Smooth muscle cell (in vitro differentiated cells): ENCODE measurements around the gene TRIM38. TPM values are rescaled to one million over a fixed set of nuclear protein-coding genes. Genes with fewer than 3 reads are reported as not detected.
A peak's percentile ranks its signal among the peaks of the same experiment; 100 is the strongest.

Source experiments
- DNase-seq: peaks from one replicate; lab custom pipeline; 2025; ENCODE audit not compliant: unreplicated experiment; lab: John Stamatoyannopoulos, UW
- H2AFZ ChIP-seq: fragments of 200-600 bp; sonication (generic); 2 replicates; pipeline ENCODE4 v1.6.0; 2016; ENCODE audit warnings: antibody characterized with exemption, low read depth, mild to moderate bottlenecking
- H3F3A ChIP-seq: fragments of 200-600 bp; sonication (generic); 2 replicates; pipeline ENCODE4 v1.6.0; 2017; ENCODE audit warnings: antibody characterized with exemption, low read depth
- H3K27ac ChIP-seq: fragments of 200-600 bp; sonication (generic); 2 replicates; pipeline ENCODE4 v1.5.1; 2016; ENCODE audit warnings: low read depth, mild to moderate bottlenecking
- H3K27me3 ChIP-seq: fragments of 200-600 bp; sonication (generic); 2 replicates; pipeline ENCODE4 v1.6.1; 2016; ENCODE audit warnings: low read depth, mild to moderate bottlenecking
- H3K36me3 ChIP-seq: fragments of 200-600 bp; sonication (generic); 2 replicates; pipeline ENCODE4 v1.5.1; 2016; ENCODE audit warnings: low read depth
- H3K4me1 ChIP-seq: fragments of 200-600 bp; sonication (generic); 2 replicates; pipeline ENCODE4 v1.5.1; 2016; ENCODE audit warnings: low read depth
- H3K4me2 ChIP-seq: fragments of 200-600 bp; sonication (generic); 2 replicates; pipeline ENCODE4 v1.6.0; 2016; ENCODE audit warnings: mild to moderate bottlenecking
- H3K4me3 ChIP-seq: fragments of 200-600 bp; sonication (generic); 2 replicates; pipeline ENCODE4 v1.5.1; 2016; ENCODE audit warnings: mild to moderate bottlenecking
- H3K79me2 ChIP-seq: fragments of 200-600 bp; sonication (generic); 2 replicates; pipeline ENCODE4 v1.6.0; 2016; ENCODE audit warnings: low read depth, mild to moderate bottlenecking
- H3K9ac ChIP-seq: fragments of 200-600 bp; sonication (generic); 2 replicates; pipeline ENCODE4 v1.6.0; 2016; ENCODE audit warnings: low read depth
- H3K9me3 ChIP-seq: fragments of 200-600 bp; sonication (generic); replicated peaks from 2 replicates; pipeline ENCODE4 v1.5.1; 2016; ENCODE audit warnings: low read depth
- H4K20me1 ChIP-seq: fragments of 200-600 bp; sonication (generic); 2 replicates; pipeline ENCODE4 v1.6.0; 2016; ENCODE audit warnings: low read depth
- CTCF ChIP-seq: fragments of 200-600 bp; sonication (generic); IDR thresholded peaks from 2 replicates; pipeline ENCODE4 v1.5.1; 2017; ENCODE audit warnings: borderline replicate concordance, mild to moderate bottlenecking, antibody characterized with exemption; ENCODE audit not compliant: insufficient read depth, poor library complexity, severe bottlenecking
- WGBS: methylation state at CpG from one replicate; pipeline ENCODE4 v1.1.7; 2016; ENCODE audit warnings: low lambda C conversion rate; 5-methylcytosine and 5-hydroxymethylcytosine counted together
- polyA plus RNA-seq: library from polyadenylated mRNA; unstranded; fragments of >200 nt; fragmentation: Nextera tagmentation; extraction: Ambion mirVana; gene quantifications from 2 replicates; pipeline ENCODE4 v1.2.1, GENCODE V29; 2016
- total RNA-seq: library from RNA; depleted of rRNA; stranded (reverse); fragments of >200 nt; gene quantifications from 2 replicates; pipeline ENCODE4 v1.2.3, GENCODE V29; 2014

Gene TRIM38
- total and polyA plus RNA-seq, 2 experiments from 2014 or later, result 6.1 to 9.1 TPM

GRCh38 chr6:25973923-25974555 lies 11.4 kb downstream of the TRIM38 start:
- Histone ChIP-seq H3K36me3 (peaks cover 10% of the 10 kb centered on the region), H4K20me1 (peaks cover 4% of the 10 kb centered on the region), H3K4me1 (no peaks in the 10 kb centered on the region), H3K4me3 (no peak overlapping the region), H3K27me3 (no peaks in the 10 kb centered on the region), H3K9ac (no peak overlapping the region), H2AFZ (no peak overlapping the region), H3F3A (peaks cover 23% of the 10 kb centered on the region), H3K27ac (no peak overlapping the region), H3K4me2 (no peak overlapping the region), H3K9me3 (no peaks in the 10 kb centered on the region), H3K79me2 (no peaks in the 10 kb centered on the region)
- WGBS, result 95% methylated on average over 2 of the region's 2 CpGs
- no peak for DNase-seq
- TF ChIP-seq CTCF, result no peak

- H3F3A ChIP-seq, result peaks cover 6% of the 10 kb centered on the region
- H2AFZ ChIP-seq, result no peak overlapping the region
- no peak overlapping the region for H3K9ac ChIP-seq
- no peak overlapping the region for H3K4me3 ChIP-seq
- H3K36me3 ChIP-seq, result peaks cover 10% of the 10 kb centered on the region
- no peak for DNase-seq
- H3K4me1 ChIP-seq, result no peaks in the 10 kb centered on the region
- peaks cover 4% of the 10 kb centered on the region for H4K20me1 ChIP-seq
- no peaks in the 10 kb centered on the region for H3K27me3 ChIP-seq
- no peaks in the 10 kb centered on the region for H3K9me3 ChIP-seq
- WGBS, result 46% methylated on average over 5 of the region's 5 CpGs
- H3K4me2 ChIP-seq, result peak overlapping the region; percentile 20
- H3K27ac ChIP-seq, result peak overlapping the region; percentile 52
- no peak for TF ChIP-seq CTCF
- no peaks in the 10 kb centered on the region for H3K79me2 ChIP-seq
These were observed 13.4 kb downstream of the TRIM38 start for GRCh38 chr6:25975923-25976560.

GRCh38 chr6:25980935-25981334 lies 18.3 kb downstream of the TRIM38 start:
- Histone ChIP-seq H3K36me3 (peaks cover 9% of the 10 kb centered on the region), H3F3A (no peaks in the 10 kb centered on the region), H3K9me3 (no peaks in the 10 kb centered on the region), H3K79me2 (no peaks in the 10 kb centered on the region), H3K4me2 (no peak overlapping the region), H3K27me3 (no peaks in the 10 kb centered on the region), H3K4me3 (no peak overlapping the region), H3K27ac (no peak overlapping the region), H3K4me1 (no peaks in the 10 kb centered on the region), H3K9ac (no peak overlapping the region), H2AFZ (no peak overlapping the region), H4K20me1 (no peaks in the 10 kb centered on the region)
- WGBS, result 97% methylated on average over 2 of the region's 2 CpGs
- TF ChIP-seq CTCF, result no peak
- DNase-seq, result no peak
